Activated CD8-positive, alpha-beta T cell treated with anti-CD3 and anti-CD28 coated beads, Interleukin-2, amount 10 ng/mL, durations not matched to agents 7 days and 5 days (primary cell): ENCODE measurements around the gene FSTL4. TPM values are rescaled to one million over a fixed set of nuclear protein-coding genes. Genes with fewer than 3 reads are reported as not detected.

Experiments used
- ATAC-seq: fragments of 150-1000 bp; cut with Tn5 transposase; one replicate; pipeline ENCODE4 v1.10.0; 2021; ENCODE audit warnings: moderate library complexity
- CTCF ChIA-PET: fragments of 350-600 bp; sonication (Branson Sonifier 250); formaldehyde crosslinking; loops from one replicate; lab custom pipeline; 2021; ENCODE audit warnings: antibody characterized with exemption; lab: Charles Lee
- POLR2A ChIA-PET: fragments of 350-600 bp; sonication (Branson Sonifier 250); formaldehyde crosslinking; loops from one replicate; lab custom pipeline; 2021; ENCODE audit warnings: antibody characterized with exemption; lab: Charles Lee
- DNase-seq: peaks from one replicate; pipeline ENCODE4 v3.0.0-alpha.2; 2020
- H3K27ac Mint-ChIP-seq: one replicate; pipeline ENCODE4 v1.8.0; 2021; ENCODE audit warnings: mild to moderate bottlenecking, mixed read lengths
- H3K27me3 Mint-ChIP-seq: one replicate; pipeline ENCODE4 v1.8.0; 2021; ENCODE audit warnings: low read depth, mixed read lengths
- H3K36me3 Mint-ChIP-seq: one replicate; pipeline ENCODE4 v1.8.0; 2021; ENCODE audit warnings: low read depth, mixed read lengths
- H3K4me1 Mint-ChIP-seq: one replicate; pipeline ENCODE4 v1.8.0; 2021; ENCODE audit warnings: low read depth, mixed read lengths
- H3K4me3 Mint-ChIP-seq: one replicate; pipeline ENCODE4 v1.8.0; 2021; ENCODE audit warnings: mild to moderate bottlenecking, mixed read lengths
- H3K9me3 Mint-ChIP-seq: one replicate; pipeline ENCODE4 v1.8.0; 2022; ENCODE audit warnings: mixed read lengths; ENCODE audit not compliant: insufficient read depth
- total RNA-seq, 2 experiments: library from RNA; stranded (reverse); gene quantifications; one replicate each; pipeline ENCODE4 v1.2.3, GENCODE V29; 2021

The FSTL4 gene
- total RNA-seq, 2 experiments from 2014 or later, result not detected

- ChIA-PET POLR2A (no interaction called here), CTCF (interaction anchor here (0.8 to 1.7 kb wide), 2 partner anchors 9 to 129 kb away, joined by 3 to 4 read pairs; no protein-coding TSS in a partner anchor)
- H3K4me1 Mint-ChIP-seq, result peaks cover 11% of the 10 kb centered on the region
- H3K4me3 Mint-ChIP-seq, result no peak overlapping the region
- no peak overlapping the region for H3K27ac Mint-ChIP-seq
- H3K36me3 Mint-ChIP-seq, result no peaks in the 10 kb centered on the region
- H3K9me3 Mint-ChIP-seq, result no peaks in the 10 kb centered on the region
- H3K27me3 Mint-ChIP-seq, result no peaks in the 10 kb centered on the region
- peak; percentile 47 for ATAC-seq
- peak; percentile 26 for DNase-seq
Measured at GRCh38 chr5:133240425-133241091, 371.8 kb downstream of the FSTL4 start.

GRCh38 chr5:133238426-133239205, 373.7 kb downstream of the FSTL4 start:
- CTCF ChIA-PET, result no interaction called here

DNA sequence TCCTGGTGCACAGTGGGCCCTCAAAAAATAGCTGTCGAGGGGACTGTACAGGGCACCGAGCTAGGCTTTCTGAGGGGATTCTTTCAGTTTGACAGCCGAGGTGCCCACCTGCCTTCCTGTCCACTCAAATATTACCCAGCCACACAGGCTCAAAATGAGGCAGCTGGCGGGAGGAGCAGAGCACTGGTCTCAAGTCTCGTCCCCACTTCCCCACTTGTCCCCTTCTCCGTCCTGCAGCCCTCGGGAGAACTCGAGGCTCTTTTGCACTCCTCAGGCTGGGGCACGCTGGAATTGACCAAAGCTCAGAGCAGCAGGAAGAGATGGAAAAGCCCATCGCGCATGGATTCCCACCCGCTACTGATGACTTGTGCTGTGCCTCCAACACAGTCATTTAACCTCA, 375.4 kb downstream of the FSTL4 start:
- Mint-ChIP-seq H3K27ac (no peak overlapping the region), H3K4me3 (no peak overlapping the region), H3K4me1 (peaks cover 2% of the 10 kb centered on the region), H3K9me3 (no peaks in the 10 kb centered on the region), H3K36me3 (no peaks in the 10 kb centered on the region), H3K27me3 (no peaks in the 10 kb centered on the region)
- ChIA-PET CTCF (interaction anchor here (0.9 kb wide), 1 partner anchor 37 kb away, joined by 3 read pairs; no protein-coding TSS in a partner anchor), POLR2A (interaction anchor here (0.6 kb wide), 1 partner anchor 75 kb away, joined by 3 read pairs; no protein-coding TSS in a partner anchor)
- DNase-seq, result no peak
- ATAC-seq, result no peak

More at GRCh38 chr5:133238426-133239205, 373.7 kb downstream of the FSTL4 start:
- POLR2A ChIA-PET, result no interaction called here
- no peak overlapping the region for H3K27ac Mint-ChIP-seq
- no peaks in the 10 kb centered on the region for H3K27me3 Mint-ChIP-seq
- no peaks in the 10 kb centered on the region for H3K9me3 Mint-ChIP-seq
- ATAC-seq (no peak), DNase-seq (no peak)
- H3K4me1 Mint-ChIP-seq, result peaks cover 4% of the 10 kb centered on the region
- H3K36me3 Mint-ChIP-seq, result no peaks in the 10 kb centered on the region
- no peak overlapping the region for H3K4me3 Mint-ChIP-seq

- Mint-ChIP-seq H3K27me3 (no peaks in the 10 kb centered on the region), H3K4me3 (no peak overlapping the region), H3K36me3 (no peaks in the 10 kb centered on the region), H3K4me1 (peaks cover 2% of the 10 kb centered on the region), H3K27ac (no peak overlapping the region), H3K9me3 (no peaks in the 10 kb centered on the region)
- DNase-seq, result no peak
- ATAC-seq, result no peak
- CTCF ChIA-PET, result no interaction called here
- POLR2A ChIA-PET, result interaction anchor here (0.6 kb wide), 1 partner anchor 75 kb away, joined by 3 read pairs; no protein-coding TSS in a partner anchor
Measured at GRCh38 chr5:133236541-133236951, 375.8 kb downstream of the FSTL4 start.

GRCh38 chr5:133235696-133236426, 376.5 kb downstream of the FSTL4 start:
- DNase-seq, result no peak
- H3K27ac Mint-ChIP-seq, result no peak overlapping the region
- H3K27me3 Mint-ChIP-seq, result no peaks in the 10 kb centered on the region
- peaks cover 2% of the 10 kb centered on the region for H3K4me1 Mint-ChIP-seq
- ChIA-PET CTCF (no interaction called here), POLR2A (no interaction called here)
- H3K4me3 Mint-ChIP-seq, result no peak overlapping the region
- no peaks in the 10 kb centered on the region for H3K9me3 Mint-ChIP-seq
- no peak for ATAC-seq
- no peaks in the 10 kb centered on the region for H3K36me3 Mint-ChIP-seq

GRCh38 chr5:133234911-133235310, 377.4 kb downstream of the FSTL4 start:
- Mint-ChIP-seq H3K4me1 (peaks cover 2% of the 10 kb centered on the region), H3K4me3 (no peak overlapping the region), H3K27ac (no peak overlapping the region), H3K36me3 (no peaks in the 10 kb centered on the region), H3K9me3 (no peaks in the 10 kb centered on the region), H3K27me3 (no peaks in the 10 kb centered on the region)
- ATAC-seq (no peak), DNase-seq (no peak)
- CTCF ChIA-PET, result no interaction called here
- POLR2A ChIA-PET, result interaction anchor here (0.6 kb wide), 1 partner anchor 19 kb away, joined by 3 read pairs; no protein-coding TSS in a partner anchor

GRCh38 chr5:133234273-133234672, 378.1 kb downstream of the FSTL4 start:
- Mint-ChIP-seq H3K27ac (no peak overlapping the region), H3K36me3 (no peaks in the 10 kb centered on the region), H3K4me3 (no peak overlapping the region), H3K9me3 (no peaks in the 10 kb centered on the region), H3K4me1 (peaks cover 2% of the 10 kb centered on the region), H3K27me3 (no peaks in the 10 kb centered on the region)
- no peak for ATAC-seq
- DNase-seq, result no peak
- POLR2A ChIA-PET, result no interaction called here
- CTCF ChIA-PET, result no interaction called here

DNA sequence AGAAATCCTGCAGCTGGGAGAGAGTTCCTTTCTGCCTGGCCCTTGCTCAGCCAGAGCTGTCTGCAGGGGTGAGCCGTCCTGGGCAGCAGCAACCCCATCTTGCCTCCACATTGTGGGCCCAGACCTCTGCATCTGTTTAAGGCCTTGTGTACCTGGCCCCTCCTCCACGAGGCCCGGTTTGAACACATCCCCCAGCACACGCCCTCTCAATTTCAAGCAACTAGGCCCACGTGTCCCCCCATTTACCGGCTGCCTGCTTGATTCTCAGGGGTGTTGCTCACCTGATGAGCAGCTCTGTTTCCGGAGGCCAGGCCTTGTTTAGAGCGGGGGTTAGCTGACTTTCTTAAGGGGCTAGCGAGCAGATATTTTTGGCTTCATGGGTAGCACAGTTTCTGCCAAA, 378.7 kb downstream of the FSTL4 start:
- ChIA-PET POLR2A (no interaction called here), CTCF (no interaction called here)
- Mint-ChIP-seq H3K27ac (no peak overlapping the region), H3K4me3 (no peak overlapping the region), H3K9me3 (no peaks in the 10 kb centered on the region), H3K36me3 (no peaks in the 10 kb centered on the region), H3K4me1 (peaks cover 2% of the 10 kb centered on the region), H3K27me3 (no peaks in the 10 kb centered on the region)
- no peak for ATAC-seq
- DNase-seq, result no peak

DNA sequence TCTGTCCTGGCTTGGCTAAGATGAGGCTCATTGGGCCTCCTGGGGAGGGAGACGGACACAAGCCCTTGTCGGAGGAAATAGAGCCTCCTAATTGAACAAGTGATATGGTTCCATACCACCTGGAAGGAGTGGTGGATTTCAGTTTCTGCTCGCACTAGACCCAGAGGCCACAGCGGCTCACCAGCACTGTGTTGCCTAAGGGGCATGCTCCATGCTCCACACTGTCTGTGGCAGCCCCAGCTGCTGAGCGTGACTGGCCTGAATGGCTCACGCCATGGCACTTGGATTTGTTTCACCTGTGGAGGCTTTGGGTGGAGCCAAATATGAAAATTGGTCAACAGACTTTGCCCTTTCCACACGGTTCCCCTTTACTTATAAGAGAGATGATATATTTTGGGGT, 379.4 kb downstream of the FSTL4 start:
- Mint-ChIP-seq H3K27ac (no peak overlapping the region), H3K9me3 (no peaks in the 10 kb centered on the region), H3K36me3 (no peaks in the 10 kb centered on the region), H3K27me3 (no peaks in the 10 kb centered on the region), H3K4me3 (no peak overlapping the region), H3K4me1 (peaks cover 2% of the 10 kb centered on the region)
- DNase-seq (no peak), ATAC-seq (no peak)
- CTCF ChIA-PET, result no interaction called here
- POLR2A ChIA-PET, result no interaction called here

GRCh38 chr5:133232435-133232834, 379.9 kb downstream of the FSTL4 start:
- Mint-ChIP-seq H3K27me3 (no peaks in the 10 kb centered on the region), H3K36me3 (no peaks in the 10 kb centered on the region), H3K27ac (no peak overlapping the region), H3K9me3 (no peaks in the 10 kb centered on the region), H3K4me1 (peaks cover 2% of the 10 kb centered on the region), H3K4me3 (no peak overlapping the region)
- CTCF ChIA-PET, result no interaction called here
- ATAC-seq (no peak), DNase-seq (no peak)
- POLR2A ChIA-PET, result no interaction called here

DNA sequence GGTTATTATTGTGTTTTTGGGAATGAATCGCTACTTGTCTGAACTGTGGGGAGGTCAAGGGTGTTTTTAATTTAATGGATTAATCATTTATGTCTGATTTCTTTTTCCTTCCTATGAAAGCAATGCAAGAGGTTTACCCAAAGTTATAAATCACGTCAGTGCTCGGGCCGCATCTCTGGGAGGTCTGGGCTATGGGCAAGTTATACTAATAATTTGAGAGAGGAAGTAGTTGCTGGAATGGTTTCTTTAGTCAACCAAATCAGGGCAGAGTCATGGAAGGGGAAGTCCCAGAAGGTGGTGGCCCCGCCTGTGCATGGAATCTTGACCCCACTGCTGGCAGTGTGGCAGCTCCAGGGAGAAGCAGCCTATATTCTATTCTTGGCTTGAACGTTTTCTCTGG, 380.3 kb downstream of the FSTL4 start:
- Mint-ChIP-seq H3K36me3 (no peaks in the 10 kb centered on the region), H3K27me3 (no peaks in the 10 kb centered on the region), H3K4me1 (peaks cover 2% of the 10 kb centered on the region), H3K4me3 (no peak overlapping the region), H3K9me3 (no peaks in the 10 kb centered on the region), H3K27ac (no peak overlapping the region)
- ChIA-PET POLR2A (no interaction called here), CTCF (no interaction called here)
- ATAC-seq, result no peak
- DNase-seq, result no peak
